NB4 (cell line): ENCODE results near the gene ALG1.

Experiments
- DNase-seq: peaks from one replicate; pipeline ENCODE4 v3.0.0; 2010; ENCODE audit warnings: low read depth
- H3K4me3 ChIP-seq: one replicate; pipeline ENCODE4 v1.5.1; 2011; ENCODE audit warnings: mild to moderate bottlenecking, low read depth, low read length, moderate library complexity
- MYC ChIP-seq: IDR thresholded peaks from 2 replicates; pipeline ENCODE4 v1.6.1; 2011; ENCODE audit warnings: low read depth, low read length
- POLR2A ChIP-seq: IDR thresholded peaks from 2 replicates; pipeline ENCODE4 v1.6.1; 2011; ENCODE audit warnings: mild to moderate bottlenecking; ENCODE audit not compliant: insufficient read length; ENCODE audit errors: extremely low read depth
- TF ChIP-seq, protein P1 (sequence below): IDR thresholded peaks from one replicate; pipeline ENCODE4 v1.5.1; 2012; ENCODE audit warnings: low read depth, low read length
- TF ChIP-seq, protein P2 (sequence below): IDR thresholded peaks from 2 replicates; pipeline ENCODE4 v1.6.1; 2011; ENCODE audit warnings: low read depth, low read length

The ALG1 gene

DNA sequence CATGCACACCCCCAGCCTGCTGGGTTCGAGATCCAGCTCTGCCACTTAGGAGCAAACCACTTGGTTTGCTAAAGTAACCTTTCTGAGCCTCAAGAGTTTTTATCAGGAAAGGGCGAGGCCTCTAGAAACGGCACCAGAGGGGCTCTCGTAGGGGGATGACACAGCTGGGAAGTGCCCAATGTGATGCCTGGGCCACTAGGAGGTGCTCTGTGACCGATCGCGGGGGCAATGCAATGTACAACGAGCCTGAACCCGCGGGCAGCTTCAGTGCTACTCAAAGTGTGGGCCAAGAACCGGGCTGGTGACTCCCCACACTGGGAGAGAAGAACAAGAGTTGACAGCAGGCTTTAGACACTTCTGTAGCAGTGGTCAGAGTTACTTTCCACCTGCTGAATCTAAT lies 15.3 kb upstream of the ALG1 start:
- no peak overlapping the region for H3K4me3 ChIP-seq
- TF ChIP-seq MYC, result no peak
- TF ChIP-seq, protein P1, sequence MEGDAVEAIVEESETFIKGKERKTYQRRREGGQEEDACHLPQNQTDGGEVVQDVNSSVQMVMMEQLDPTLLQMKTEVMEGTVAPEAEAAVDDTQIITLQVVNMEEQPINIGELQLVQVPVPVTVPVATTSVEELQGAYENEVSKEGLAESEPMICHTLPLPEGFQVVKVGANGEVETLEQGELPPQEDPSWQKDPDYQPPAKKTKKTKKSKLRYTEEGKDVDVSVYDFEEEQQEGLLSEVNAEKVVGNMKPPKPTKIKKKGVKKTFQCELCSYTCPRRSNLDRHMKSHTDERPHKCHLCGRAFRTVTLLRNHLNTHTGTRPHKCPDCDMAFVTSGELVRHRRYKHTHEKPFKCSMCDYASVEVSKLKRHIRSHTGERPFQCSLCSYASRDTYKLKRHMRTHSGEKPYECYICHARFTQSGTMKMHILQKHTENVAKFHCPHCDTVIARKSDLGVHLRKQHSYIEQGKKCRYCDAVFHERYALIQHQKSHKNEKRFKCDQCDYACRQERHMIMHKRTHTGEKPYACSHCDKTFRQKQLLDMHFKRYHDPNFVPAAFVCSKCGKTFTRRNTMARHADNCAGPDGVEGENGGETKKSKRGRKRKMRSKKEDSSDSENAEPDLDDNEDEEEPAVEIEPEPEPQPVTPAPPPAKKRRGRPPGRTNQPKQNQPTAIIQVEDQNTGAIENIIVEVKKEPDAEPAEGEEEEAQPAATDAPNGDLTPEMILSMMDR, result peak; percentile 79
- DNase-seq, result peak; percentile 77

DNA sequence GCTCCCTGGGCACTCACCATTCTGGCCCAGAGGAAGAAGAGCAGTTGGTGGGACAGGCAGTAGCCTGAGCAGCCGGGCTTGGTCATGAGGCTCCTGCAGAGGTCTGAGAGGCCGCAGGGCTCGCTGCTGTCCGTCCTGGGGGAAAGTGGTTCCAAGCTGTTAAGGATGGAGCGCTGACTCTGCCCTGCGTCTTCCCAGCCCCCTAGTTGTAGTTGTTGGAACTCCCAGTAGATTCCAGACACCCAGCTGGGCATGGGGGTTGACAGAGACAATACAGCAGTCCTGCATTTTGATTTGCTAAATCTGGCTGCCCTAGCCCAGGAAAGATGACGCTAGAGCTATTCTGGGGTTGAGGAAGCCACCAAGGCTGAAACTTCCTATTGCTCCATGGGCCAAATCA lies 13.2 kb upstream of the ALG1 start:
- no peak for TF ChIP-seq POLR2A
- TF ChIP-seq, protein P2, sequence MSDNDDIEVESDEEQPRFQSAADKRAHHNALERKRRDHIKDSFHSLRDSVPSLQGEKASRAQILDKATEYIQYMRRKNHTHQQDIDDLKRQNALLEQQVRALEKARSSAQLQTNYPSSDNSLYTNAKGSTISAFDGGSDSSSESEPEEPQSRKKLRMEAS, result no peak
- TF ChIP-seq, protein P1, result peak; percentile 1
- TF ChIP-seq MYC, result no peak
- no peak overlapping the region for H3K4me3 ChIP-seq
- DNase-seq, result no peak

DNA sequence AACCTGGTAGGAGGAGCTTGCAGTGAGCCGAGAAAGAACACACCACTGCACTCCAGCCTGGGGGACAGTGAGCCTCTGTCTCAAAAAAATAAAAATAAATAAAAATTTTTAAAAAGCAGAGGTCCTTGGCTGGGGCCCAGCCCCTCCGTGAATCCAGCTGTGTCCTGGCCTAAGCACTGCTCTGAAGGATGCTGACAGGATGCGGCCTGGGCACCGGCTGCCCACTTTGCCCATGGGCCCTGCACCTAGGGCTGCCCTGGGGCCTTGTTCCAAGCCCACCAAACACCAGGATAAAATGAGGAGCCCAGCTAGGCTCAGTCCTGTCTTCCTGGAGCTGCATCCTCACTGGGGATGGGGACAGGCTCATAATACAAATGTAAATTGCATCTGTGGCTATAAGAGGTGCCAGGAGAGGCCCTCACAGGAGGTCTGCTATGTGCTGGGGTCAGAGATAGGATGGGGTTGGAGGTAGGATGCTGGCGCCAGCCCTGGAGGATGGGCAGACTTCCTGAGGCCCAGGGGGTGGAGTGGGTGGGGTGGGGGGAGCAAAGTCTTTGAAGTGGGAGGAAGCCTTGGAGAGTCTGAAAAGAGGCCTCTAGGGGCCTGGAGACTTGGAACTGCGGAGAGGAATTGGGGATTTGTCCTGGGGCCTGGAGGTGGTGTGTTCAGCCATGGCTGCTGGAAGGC lies 12.1 kb upstream of the ALG1 start:
- no peak for DNase-seq
- TF ChIP-seq, protein P1, result no peak
- H3K4me3 ChIP-seq, result no peak overlapping the region

DNA sequence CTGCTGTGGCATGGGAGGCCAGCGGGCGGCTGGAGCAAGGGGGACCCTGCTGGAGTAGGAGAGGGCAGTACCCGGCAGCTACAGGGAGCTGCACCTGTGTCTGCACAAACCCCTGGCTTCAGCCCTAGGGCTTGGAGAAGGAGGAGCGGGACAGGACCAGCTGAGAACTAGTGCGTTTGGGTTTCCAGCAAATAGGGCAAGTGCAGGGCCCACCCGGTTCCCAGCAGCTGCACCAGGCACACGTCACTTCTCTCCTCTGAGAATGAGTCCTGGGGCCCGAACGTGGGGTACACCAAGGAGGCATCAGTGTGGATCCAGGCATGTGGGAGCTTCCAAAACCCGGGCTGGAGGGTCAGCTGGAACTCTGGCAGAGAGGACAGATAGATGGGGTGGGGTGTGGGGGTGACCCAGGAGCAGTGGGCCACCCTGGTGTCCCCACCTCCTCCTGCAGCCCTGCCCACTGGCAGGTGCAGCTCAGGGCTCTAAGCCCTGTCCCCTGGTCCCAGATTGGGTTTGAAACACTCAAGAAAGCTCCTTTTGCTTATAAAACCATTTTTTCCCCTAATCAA lies 11.5 kb upstream of the ALG1 start:
- no peak overlapping the region for H3K4me3 ChIP-seq
- DNase-seq, result no peak
- TF ChIP-seq POLR2A (no peak), MYC (no peak)
- TF ChIP-seq, protein P1, result no peak
- TF ChIP-seq, protein P2, result no peak

DNA sequence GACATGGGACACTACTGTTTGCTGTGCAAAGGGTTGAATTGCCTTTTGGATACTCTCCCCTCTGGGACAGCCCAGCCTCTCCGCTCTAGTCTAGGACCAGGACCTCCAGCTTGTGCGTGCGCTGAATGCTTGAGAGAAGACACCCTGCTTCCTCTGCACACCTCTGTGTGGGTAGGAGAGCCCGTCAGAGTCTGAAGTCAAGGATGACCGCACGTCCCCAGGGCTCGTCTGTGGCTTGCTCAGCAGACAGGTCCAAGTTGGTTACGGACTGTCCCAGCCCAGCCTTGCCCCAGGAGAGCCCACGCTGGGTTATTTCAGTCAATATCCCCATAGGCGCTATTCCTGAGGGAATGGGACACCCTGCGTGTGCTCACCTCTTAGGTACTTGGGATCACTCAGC lies 9.6 kb upstream of the ALG1 start:
- TF ChIP-seq, protein P1, result no peak
- no peak for TF ChIP-seq POLR2A
- TF ChIP-seq, protein P2, result no peak
- no peak for TF ChIP-seq MYC
- DNase-seq, result no peak

More for the DNA sequence above, 9.6 kb upstream of the ALG1 start:
- no peak overlapping the region for H3K4me3 ChIP-seq
